H1 (cell line): ENCODE measurements around the gene SF3B1. TPM values are rescaled to one million over a fixed set of nuclear protein-coding genes. Genes with fewer than 3 reads are reported as not detected.

Source experiments
- CTCF ChIA-PET: fragments of 300-600 bp; sonication (Branson Sonifier 250); formaldehyde crosslinking; loops from one replicate; lab custom pipeline; 2021; ENCODE audit not compliant: partially characterized antibody; lab: Charles Lee
- POLR2A ChIA-PET: fragments of 300-600 bp; sonication (Branson Sonifier 250); formaldehyde crosslinking; loops from one replicate; lab custom pipeline; 2021; ENCODE audit warnings: inconsistent platforms; ENCODE audit not compliant: partially characterized antibody; lab: Charles Lee
- DNase-seq, 2 experiments: peaks; one replicate each; pipeline versions ENCODE4 v3.0.0 to v3.0.0-alpha.2; 2010 to 2022; ENCODE audit warnings: low spot score in 2 of 2, low read depth in 1 of 2, mixed read lengths in 1 of 2
- FAIRE-seq: peaks from 2 replicates; lab custom pipeline; 2011; peaks lifted over from hg19 to GRCh38; lab: Jason Lieb, UNC
- H2AFZ ChIP-seq: 2 replicates; pipeline ENCODE4 v1.8.1; 2012; ENCODE audit warnings: low read length, inconsistent platforms
- H2AK5ac ChIP-seq: 2 replicates; pipeline ENCODE4 v1.6.1; 2013; ENCODE audit warnings: low read depth, low read length
- H2BK120ac ChIP-seq: replicated peaks from 2 replicates; pipeline ENCODE3; 2013; ENCODE audit warnings: low read depth, low read length, inconsistent platforms
- H2BK12ac ChIP-seq: 2 replicates; pipeline ENCODE4 v1.6.1; 2013; ENCODE audit warnings: low read depth, low read length
- H2BK15ac ChIP-seq: 2 replicates; pipeline ENCODE4 v1.6.1; 2013; ENCODE audit warnings: low read length
- H2BK20ac ChIP-seq: 2 replicates; pipeline ENCODE4 v1.6.1; 2013; ENCODE audit warnings: low read length
- H2BK5ac ChIP-seq: 2 replicates; pipeline ENCODE4 v1.6.1; 2013; ENCODE audit warnings: low read depth, low read length
- H3K14ac ChIP-seq: 2 replicates; pipeline ENCODE4 v1.6.1; 2013; ENCODE audit warnings: inconsistent platforms; ENCODE audit not compliant: insufficient read length
- H3K18ac ChIP-seq: 2 replicates; pipeline ENCODE4 v1.6.1; 2013; ENCODE audit warnings: low read length; ENCODE audit errors: extremely low read depth
- H3K23ac ChIP-seq: 2 replicates; pipeline ENCODE4 v1.6.1; 2013; ENCODE audit warnings: inconsistent platforms; ENCODE audit not compliant: insufficient read length
- H3K23me2 ChIP-seq: 2 replicates; pipeline ENCODE4 v1.6.1; 2013; ENCODE audit warnings: low read depth, low read length
- H3K27ac ChIP-seq: 2 replicates; pipeline ENCODE4 v1.6.1; 2011; ENCODE audit warnings: low read depth, low read length, inconsistent platforms
- H3K27me3 ChIP-seq, 4 experiments: replicated peaks in 1 of 4; 1 replicate in 1 of 4; 2 replicates in 3 of 4; pipeline versions ENCODE4 v1.6.1 to v1.8.1; 2011 to 2013; ENCODE audit warnings: low read length in 3 of 4, mild to moderate bottlenecking in 3 of 4, inconsistent platforms in 2 of 4, mixed read lengths in 2 of 4, moderate library complexity in 1 of 4; ENCODE audit not compliant: control insufficient read depth in 3 of 4, insufficient read depth in 3 of 4; ENCODE audit errors: extremely low read depth in 1 of 4
- H3K36me3 ChIP-seq, 4 experiments: 2 replicates each; pipeline versions ENCODE4 v1.6.1 to v1.8.1; 2011 to 2013; ENCODE audit warnings: mild to moderate bottlenecking in 4 of 4, low read length in 3 of 4, moderate library complexity in 2 of 4, control low read depth in 1 of 4, inconsistent platforms in 1 of 4; ENCODE audit not compliant: insufficient read depth in 4 of 4, control insufficient read depth in 2 of 4
- H3K4ac ChIP-seq: replicated peaks from 2 replicates; pipeline ENCODE3; 2013; ENCODE audit warnings: low read length, low read depth, mixed read lengths, inconsistent platforms; ENCODE audit not compliant: insufficient read length
- H3K4me1 ChIP-seq, 4 experiments: replicated peaks in 1 of 4; 1 replicate in 1 of 4; 2 replicates in 3 of 4; pipeline versions ENCODE4 v1.6.1 to v1.8.1; 2011 to 2013; ENCODE audit warnings: low read length in 3 of 4, inconsistent platforms in 2 of 4, mixed read lengths in 1 of 4; ENCODE audit not compliant: insufficient read depth in 4 of 4, control insufficient read depth in 3 of 4
- H3K4me2 ChIP-seq, 2 experiments: 2 replicates each; pipeline versions ENCODE4 v1.6.1 to v1.8.1; 2011 to 2013; ENCODE audit warnings: low read depth in 2 of 2, low read length in 2 of 2, control low read depth in 1 of 2, inconsistent platforms in 1 of 2, mild to moderate bottlenecking in 1 of 2; ENCODE audit not compliant: insufficient read depth in 1 of 2
- H3K4me3 ChIP-seq, 4 experiments: fragments of 200-600, 300-600 bp in 1 of 4; sonication (generic), shearing (Covaris generic), sonication (Bioruptor Twin) in 1 of 4; 2 replicates each; pipeline versions ENCODE4 v1.5.1 to v1.8.1; 2011 to 2016; ENCODE audit warnings: low read length in 4 of 4, low read depth in 3 of 4, control low read depth in 2 of 4, inconsistent platforms in 2 of 4, mild to moderate bottlenecking in 2 of 4, mixed read lengths in 1 of 4, moderate library complexity in 1 of 4; ENCODE audit not compliant: insufficient read depth in 2 of 4; ENCODE audit errors: extremely low read depth in 1 of 4
- H3K56ac ChIP-seq: replicated peaks from 2 replicates; pipeline ENCODE3; 2013; ENCODE audit warnings: low read depth, mild to moderate bottlenecking, mixed read lengths, low read length, inconsistent platforms; ENCODE audit not compliant: insufficient read length
- H3K79me1 ChIP-seq: 2 replicates; pipeline ENCODE4 v1.6.1; 2013; ENCODE audit warnings: low read depth, low read length, control low read depth
- H3K79me2 ChIP-seq, 2 experiments: 2 replicates each; pipeline versions ENCODE4 v1.6.1 to v1.8.1; 2012 to 2013; ENCODE audit warnings: low read length in 2 of 2, mild to moderate bottlenecking in 2 of 2, inconsistent platforms in 1 of 2; ENCODE audit not compliant: insufficient read depth in 2 of 2, control insufficient read depth in 1 of 2
- H3K9ac ChIP-seq, 4 experiments: replicated peaks in 1 of 4; 1 replicate in 1 of 4; 2 replicates in 3 of 4; pipeline versions ENCODE4 v1.6.1 to v1.8.1; 2011 to 2013; ENCODE audit warnings: low read depth in 3 of 4, low read length in 3 of 4, control low read depth in 2 of 4, mild to moderate bottlenecking in 2 of 4, moderate library complexity in 2 of 4, inconsistent platforms in 1 of 4; ENCODE audit errors: extremely low read depth in 1 of 4
- H3K9me3 ChIP-seq, 2 experiments: 2 replicates each; pipeline versions ENCODE4 v1.6.1 to v1.8.1; 2012 to 2013; ENCODE audit warnings: mild to moderate bottlenecking in 2 of 2, moderate library complexity in 2 of 2, control low read depth in 1 of 2, inconsistent platforms in 1 of 2, low read depth in 1 of 2, low read length in 1 of 2, mixed read lengths in 1 of 2; ENCODE audit not compliant: insufficient read depth in 2 of 2
- H4K20me1 ChIP-seq, 2 experiments: replicated peaks in 1 of 2; 2 replicates each; pipeline versions ENCODE3 to v1.8.1; 2011 to 2013; ENCODE audit warnings: inconsistent platforms in 2 of 2, low read length in 2 of 2, mild to moderate bottlenecking in 1 of 2; ENCODE audit not compliant: insufficient read depth in 2 of 2, control insufficient read depth in 1 of 2
- H4K5ac ChIP-seq: 2 replicates; pipeline ENCODE4 v1.6.1; 2013; ENCODE audit warnings: low read length, low read depth, mixed read lengths, inconsistent platforms; ENCODE audit not compliant: insufficient read length
- H4K8ac ChIP-seq: 2 replicates; pipeline ENCODE4 v1.8.0; 2013; ENCODE audit warnings: mild to moderate bottlenecking, moderate library complexity, low read length, inconsistent platforms; ENCODE audit not compliant: insufficient read depth; ENCODE audit errors: extremely low read depth
- H4K91ac ChIP-seq: replicated peaks from 2 replicates; pipeline ENCODE3; 2013; ENCODE audit warnings: low read length, mixed read lengths, inconsistent platforms; ENCODE audit not compliant: insufficient read length
- ATF2 ChIP-seq: IDR thresholded peaks from 2 replicates; pipeline ENCODE4 v1.6.1; 2012; ENCODE audit warnings: low read length, inconsistent platforms
- BACH1 ChIP-seq: IDR thresholded peaks from 2 replicates; pipeline ENCODE4 v1.6.1; 2012; ENCODE audit warnings: low read length, improper control_type of control experiment
- BCL11A ChIP-seq, 2 experiments: IDR thresholded peaks; one replicate each; pipeline ENCODE4 v1.6.1; 2011; ENCODE audit warnings: low read depth in 2 of 2, low read length in 2 of 2, mild to moderate bottlenecking in 2 of 2
- CHD1 ChIP-seq: IDR thresholded peaks from 2 replicates; pipeline ENCODE4 v1.6.1; 2012; ENCODE audit warnings: low read depth, low read length, improper control_type of control experiment
- CHD2 ChIP-seq: IDR thresholded peaks from 2 replicates; pipeline ENCODE4 v1.6.1; 2012; ENCODE audit warnings: low read length, improper control_type of control experiment
- GABPA ChIP-seq: IDR thresholded peaks from 2 replicates; pipeline ENCODE4 v1.6.1; 2011; ENCODE audit warnings: mild to moderate bottlenecking, low read length, moderate library complexity, borderline replicate concordance; ENCODE audit not compliant: insufficient read depth
- HDAC2 ChIP-seq, 2 experiments: fragments of 300-600 bp in 1 of 2; sonication (generic) in 1 of 2; IDR thresholded peaks; 2 replicates each; pipeline ENCODE4 v1.6.1; 2011 to 2012; ENCODE audit warnings: low read depth in 2 of 2, low read length in 2 of 2, mild to moderate bottlenecking in 2 of 2, moderate library complexity in 2 of 2, borderline replicate concordance in 1 of 2, inconsistent platforms in 1 of 2
- JUN ChIP-seq: IDR thresholded peaks from 2 replicates; pipeline ENCODE4 v1.6.1; 2011; ENCODE audit warnings: low read depth, mild to moderate bottlenecking, improper control_type of control experiment, low read length
- NRF1 ChIP-seq: IDR thresholded peaks from 2 replicates; pipeline ENCODE4 v1.6.1; 2011; ENCODE audit warnings: mild to moderate bottlenecking, low read depth, low read length, improper control_type of control experiment
- POLR2A ChIP-seq, 2 experiments: IDR thresholded peaks; 1 replicate in 1 of 2; 2 replicates in 1 of 2; pipeline ENCODE4 v1.6.1; 2011; ENCODE audit warnings: low read depth in 2 of 2, low read length in 2 of 2, mild to moderate bottlenecking in 2 of 2; ENCODE audit errors: control extremely low read depth in 1 of 2
- RAD21 ChIP-seq, 2 experiments: IDR thresholded peaks in 1 of 2; conservative IDR thresholded peaks in 1 of 2; 2 replicates each; pipeline ENCODE4 v1.6.1; 2011; ENCODE audit warnings: low read depth in 2 of 2, low read length in 2 of 2, improper control_type of control experiment in 1 of 2, inconsistent platforms in 1 of 2, mild to moderate bottlenecking in 1 of 2, moderate library complexity in 1 of 2
- SP1 ChIP-seq: IDR thresholded peaks from 2 replicates; pipeline ENCODE4 v1.6.1; 2011; ENCODE audit warnings: low read depth, low read length
- TCF12 ChIP-seq: IDR thresholded peaks from 2 replicates; pipeline ENCODE4 v1.6.1; 2011; ENCODE audit warnings: low read depth, mild to moderate bottlenecking, low read length
- YY1 ChIP-seq: IDR thresholded peaks from 2 replicates; pipeline ENCODE4 v1.6.1; 2011; ENCODE audit warnings: low read depth, mild to moderate bottlenecking, low read length
- WGBS, 2 experiments: shearing (Covaris generic) in 1 of 2; methylation state at CpG; one replicate each; pipeline versions ENCODE4 v1.1.6 to v1.1.7; 2013 to 2015; ENCODE audit warnings: low lambda C conversion rate in 2 of 2, mixed read lengths in 2 of 2, inconsistent platforms in 1 of 2, low coverage in 1 of 2, missing lambda C conversion rate in 1 of 2; ENCODE audit not compliant: insufficient replicate concordance in 2 of 2, insufficient coverage in 1 of 2, insufficient read length in 1 of 2; ENCODE audit errors: extremely low coverage in 1 of 2, missing lambda C conversion rate in 1 of 2; 5-methylcytosine and 5-hydroxymethylcytosine counted together
- polyA plus RNA-seq, 7 experiments: library from polyadenylated mRNA; depleted of rRNA in 3 of 7; stranded (reverse) in 5 of 7; unstranded in 2 of 7; fragments of >200 nt in 5 of 7; fragments of 200-250 nt in 2 of 7; gene quantifications; 1 replicate in 5 of 7; 2 replicates in 1 of 7; 4 replicates in 1 of 7; pipeline versions ENCODE4 v1.2.1 to v1.2.3, GENCODE V29; 2011 to 2013; ENCODE audit warnings: missing spikeins in 2 of 7, mixed read lengths in 2 of 7
- total RNA-seq: library from RNA; stranded (reverse); fragmentation: NEBNext Ultra II Directional; extraction: Animal tissue kit (Norgen Biotek cat#: 25700); gene quantifications from 2 replicates; pipeline ENCODE4 v1.2.1, GENCODE V29; 2021

Gene SF3B1
- total and polyA plus RNA-seq, 2 of the 8 experiments (the other 6 are each of a cell fraction or from before 2014, with no cell fraction given): 320 to 403 TPM

- Histone ChIP-seq H3K79me2 (no peaks in the 10 kb centered on the region), H3K36me3 (no peaks in the 10 kb centered on the region), H3K4me2 (no peak overlapping the region), H2BK12ac (no peak overlapping the region), H3K14ac (no peak overlapping the region), H3K27ac (no peak overlapping the region), H3K4me1 (no peaks in the 10 kb centered on the region), H2AK5ac (no peak overlapping the region), H3K4ac (no peak overlapping the region), H2BK20ac (no peak overlapping the region), H3K9ac (no peak overlapping the region), H4K91ac (no peak overlapping the region), H3K18ac (no peak overlapping the region), H4K8ac (no peak overlapping the region), H2AFZ (no peak overlapping the region), H3K4me3 (no peak overlapping the region), H2BK120ac (no peak overlapping the region), H3K23me2 (no peaks in the 10 kb centered on the region), H3K23ac (no peak overlapping the region), H4K20me1 (no peaks in the 10 kb centered on the region), H3K56ac (no peak overlapping the region), H4K5ac (no peak overlapping the region), H3K79me1 (no peaks in the 10 kb centered on the region), H3K9me3 (no peaks in the 10 kb centered on the region), H3K27me3 (no peaks in the 10 kb centered on the region), H2BK5ac (no peak overlapping the region), H2BK15ac (no peak overlapping the region)
- POLR2A ChIA-PET: no interaction called here
- no peak for FAIRE-seq
- no peak for DNase-seq
- WGBS, 2 experiments: 97% methylated on average over 1 of the region's 1 CpG; no CpG with 5 or more reads in 1 of the 2 experiments
- CTCF ChIA-PET: interaction anchor here (0.7 kb wide), 1 partner anchor 406 kb away, joined by 3 read pairs; no protein-coding TSS in a partner anchor
- TF ChIP-seq CHD1: no peak
- TF ChIP-seq NRF1: no peak
- TF ChIP-seq HDAC2 (IDR thresholded peaks at IDR 0.05; ENCODE audit: borderline replicate concordance in 1 of 2, low read depth in 2 of 2, low read length in 2 of 2): no peak
- no peak for TF ChIP-seq GABPA
- no peak for TF ChIP-seq SP1
- no peak for TF ChIP-seq CHD2
- no peak for TF ChIP-seq TCF12
- no peak for TF ChIP-seq BCL11A (IDR thresholded peaks at IDR 0.05; ENCODE audit: low read depth in 2 of 2, low read length in 2 of 2)
- TF ChIP-seq YY1: no peak
- no peak for TF ChIP-seq JUN
- no peak for TF ChIP-seq ATF2
- no peak for TF ChIP-seq RAD21 (IDR thresholded peaks at IDR 0.05 in 1 of 2, conservative IDR thresholded peaks at IDR 0.05 in 1 of 2; ENCODE audit: low read depth in 2 of 2, low read length in 2 of 2)
- no peak for TF ChIP-seq BACH1
- TF ChIP-seq POLR2A (IDR thresholded peaks at IDR 0.05; ENCODE audit: control extremely low read depth in 1 of 2, low read depth in 2 of 2, low read length in 2 of 2): no peak
Observed at GRCh38 chr2:197381641-197382040, 53.2 kb downstream of the SF3B1 start.
